ENCODE measurements around the gene SLC29A1.
"Not testable (repeated sequence)": the region's sequence is repeated elsewhere in the genome, so short reads cannot be mapped to it uniquely, and the experiment has no call there.

The SLC29A1 gene

GRCh38 chr6:44180406-44180805 lies 43.0 kb upstream of the SLC29A1 start:
- no peak for TF ChIP-seq Cebpa-rat (IDR thresholded peaks at IDR 0.05)
- H3K36me3 ChIP-seq = no peaks in the 10 kb centered on the region
- peaks cover 19 to 29% (median 25%) of the 10 kb centered on the region in 10 experiments for H3K4me1 ChIP-seq
- H3K9me3 ChIP-seq (replicated peaks in 1 of 11) = no peaks in the 10 kb centered on the region; a peak in 1 of 22 replicates
- H3K27ac ChIP-seq = no peak overlapping the region
- no peak overlapping the region for H3K9ac ChIP-seq
- peaks cover 0 to 22% (median 0%) of the 10 kb centered on the region in 11 experiments; a peak in 2 of 22 replicates for H4K20me1 ChIP-seq
- H3K4me2 ChIP-seq = no peak overlapping the region
- no peaks in the 10 kb centered on the region for H3K27me3 ChIP-seq
- no peak overlapping the region for H3K4me3 ChIP-seq

DNA sequence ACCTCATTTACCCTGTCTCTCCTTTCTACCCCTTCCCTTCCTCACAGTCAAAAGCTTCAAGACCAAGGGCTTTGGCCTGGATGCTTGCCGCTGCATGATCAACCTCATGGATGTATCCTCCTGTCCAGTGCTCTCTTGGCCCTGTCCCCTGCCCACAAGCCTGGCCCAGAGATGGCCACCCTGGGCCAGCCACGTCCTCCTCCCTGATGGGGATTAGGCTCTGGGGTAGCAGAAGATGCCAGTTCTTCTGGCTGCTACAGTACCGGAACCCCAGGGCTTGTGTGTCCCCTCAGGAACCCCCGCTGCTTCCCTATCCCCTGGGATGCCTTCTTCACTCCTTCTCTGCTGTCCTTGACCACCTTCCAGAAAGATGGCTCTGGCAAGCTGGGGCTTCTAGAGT lies 42.5 kb upstream of the SLC29A1 start:
- Histone ChIP-seq H3K4me2 (no peak overlapping the region), H4K20me1 (peaks cover 0 to 21% (median 0%) of the 10 kb centered on the region in 11 experiments; a peak in 2 of 22 replicates), H3K9ac (no peak overlapping the region), H3K27ac (no peak overlapping the region), H3K4me3 (no peak overlapping the region), H3K4me1 (peaks cover 21 to 27% (median 23%) of the 10 kb centered on the region in 10 experiments), H3K9me3 (replicated peaks in 1 of 11) (no peaks in the 10 kb centered on the region; a peak in 1 of 22 replicates), H3K27me3 (no peaks in the 10 kb centered on the region), H3K36me3 (no peaks in the 10 kb centered on the region)
- TF ChIP-seq Cebpa-rat (IDR thresholded peaks at IDR 0.05) = no peak

- peaks cover 0 to 14% (median 0%) of the 10 kb centered on the region in 11 experiments; a peak in 2 of 22 replicates for H4K20me1 ChIP-seq
- not testable (repeated sequence) for H3K9me3 ChIP-seq (replicated peaks in 1 of 11); H3K4me3 ChIP-seq; H3K36me3 ChIP-seq; H3K27ac ChIP-seq; H3K27me3 ChIP-seq; H3K4me2 ChIP-seq; H3K9ac ChIP-seq
- H3K4me1 ChIP-seq = peaks cover 14 to 24% (median 18%) of the 10 kb centered on the region in 10 experiments
Observed at GRCh38 chr6:44181784-44182183, 41.6 kb upstream of the SLC29A1 start.

GRCh38 chr6:44182911-44183390 lies 40.4 kb upstream of the SLC29A1 start:
- 0 out of 22 replicates have a peak, but pooled peaks cover 0 to 9% (median 0%) of the 10 kb centered on the region in 11 experiments for H4K20me1 ChIP-seq
- H3K27me3 ChIP-seq = no peaks in the 10 kb centered on the region
- H3K36me3 ChIP-seq = no peaks in the 10 kb centered on the region
- H3K9ac ChIP-seq = no peak overlapping the region
- no peak for TF ChIP-seq Cebpa-rat (IDR thresholded peaks at IDR 0.05)
- H3K9me3 ChIP-seq (replicated peaks in 1 of 11) = no peaks in the 10 kb centered on the region; a peak in 1 of 22 replicates
- H3K4me2 ChIP-seq = no peak overlapping the region
- peaks cover 2 to 12% (median 6%) of the 10 kb centered on the region in 10 experiments; a peak in 14 of 20 replicates for H3K4me1 ChIP-seq
- H3K27ac ChIP-seq = no peak overlapping the region
- no peak overlapping the region for H3K4me3 ChIP-seq

DNA sequence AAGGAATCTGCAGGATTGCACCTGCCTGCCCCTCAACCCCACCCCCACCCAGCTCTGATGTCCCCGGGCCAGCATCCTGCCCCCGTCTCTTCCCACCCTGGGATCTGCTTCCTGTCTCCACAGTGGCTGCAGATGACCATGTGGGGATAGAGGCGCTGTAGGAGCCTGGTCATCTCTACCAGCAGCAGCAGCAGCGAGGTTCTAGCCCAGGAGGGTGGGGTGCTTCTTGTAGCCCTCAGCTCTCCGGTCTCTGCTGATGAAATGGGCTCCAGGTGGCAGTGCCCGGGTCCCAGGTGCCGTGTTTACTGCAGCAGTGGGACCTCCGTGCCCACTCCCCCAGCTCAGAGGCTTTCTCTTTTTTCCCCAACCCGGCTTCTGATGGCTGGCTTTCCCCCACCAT lies 39.6 kb upstream of the SLC29A1 start:
- Histone ChIP-seq H3K27ac (no peak overlapping the region), H3K4me3 (no peak overlapping the region), H3K9me3 (replicated peaks in 1 of 11) (no peaks in the 10 kb centered on the region; a peak in 1 of 22 replicates), H3K9ac (no peak overlapping the region), H3K4me2 (no peak overlapping the region), H4K20me1 (0 out of 22 replicates have a peak, but pooled peaks cover 0 to 2% (median 0%) of the 10 kb centered on the region in 11 experiments), H3K27me3 (no peaks in the 10 kb centered on the region), H3K36me3 (no peaks in the 10 kb centered on the region), H3K4me1 (peaks cover 0 to 8% (median 5%) of the 10 kb centered on the region in 10 experiments; a peak in 10 of 20 replicates)
- TF ChIP-seq Cebpa-rat (IDR thresholded peaks at IDR 0.05) = no peak

- not testable (repeated sequence) for H3K27ac ChIP-seq; H3K4me2 ChIP-seq; H3K36me3 ChIP-seq; H3K9ac ChIP-seq; H3K9me3 ChIP-seq (replicated peaks in 1 of 11); H4K20me1 ChIP-seq; H3K4me3 ChIP-seq; H3K27me3 ChIP-seq
- peaks cover 0 to 22% (median 6%) of the 10 kb centered on the region in 10 experiments; a peak in 11 of 20 replicates for H3K4me1 ChIP-seq
Observed at GRCh38 chr6:44185356-44185755, 38.0 kb upstream of the SLC29A1 start.

DNA sequence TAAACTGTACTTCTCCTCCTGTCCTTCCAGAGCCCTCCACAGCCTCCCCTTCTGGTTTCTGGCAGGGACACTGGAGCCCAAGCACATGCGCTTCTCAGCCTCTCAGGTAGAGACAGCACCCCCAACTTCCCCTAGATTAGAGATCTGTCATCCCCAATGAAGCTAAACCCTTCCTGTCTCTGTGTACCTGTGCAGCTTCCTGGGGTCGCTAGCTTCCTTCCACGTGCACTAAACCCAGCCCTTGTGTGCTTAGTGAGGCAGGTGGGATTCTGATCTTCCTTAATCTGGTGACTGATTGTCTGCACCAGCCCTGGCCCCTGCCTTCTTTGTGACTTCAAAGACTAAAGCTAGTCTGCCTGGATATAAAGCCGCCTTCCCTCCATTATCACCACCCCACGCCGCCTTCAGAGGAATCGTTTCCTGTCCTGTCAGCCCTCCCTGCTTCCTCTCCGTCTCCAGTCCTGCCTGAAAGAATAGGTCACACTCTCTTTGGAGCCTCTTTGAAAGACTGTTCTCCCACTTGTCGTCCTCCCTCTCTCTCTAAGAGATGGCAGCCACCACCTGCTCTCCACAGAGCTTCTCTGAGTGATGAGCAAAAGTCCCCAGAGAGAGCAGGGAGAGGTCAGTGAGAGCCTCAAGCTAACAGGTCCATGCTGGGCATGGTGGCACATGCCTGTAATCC lies 37.3 kb upstream of the SLC29A1 start:
- peak overlapping the region in 1 of 11 experiments; percentile 7; a peak in 2 of 22 replicates for H3K9ac ChIP-seq
- no peak overlapping the region for H3K27ac ChIP-seq
- H4K20me1 ChIP-seq = no peaks in the 10 kb centered on the region
- H3K4me1 ChIP-seq = peaks cover 0 to 27% (median 6%) of the 10 kb centered on the region in 10 experiments; a peak in 11 of 20 replicates
- no peaks in the 10 kb centered on the region for H3K36me3 ChIP-seq
- TF ChIP-seq Cebpa-rat (IDR thresholded peaks at IDR 0.05) = no peak
- peak overlapping the region in 6 of 11 experiments; percentile 2 to 55 (median 27); a peak in 7 of 22 replicates for H3K4me2 ChIP-seq
- no peaks in the 10 kb centered on the region for H3K27me3 ChIP-seq
- H3K4me3 ChIP-seq = no peak overlapping the region
- no peaks in the 10 kb centered on the region; a peak in 1 of 22 replicates for H3K9me3 ChIP-seq (replicated peaks in 1 of 11)

DNA sequence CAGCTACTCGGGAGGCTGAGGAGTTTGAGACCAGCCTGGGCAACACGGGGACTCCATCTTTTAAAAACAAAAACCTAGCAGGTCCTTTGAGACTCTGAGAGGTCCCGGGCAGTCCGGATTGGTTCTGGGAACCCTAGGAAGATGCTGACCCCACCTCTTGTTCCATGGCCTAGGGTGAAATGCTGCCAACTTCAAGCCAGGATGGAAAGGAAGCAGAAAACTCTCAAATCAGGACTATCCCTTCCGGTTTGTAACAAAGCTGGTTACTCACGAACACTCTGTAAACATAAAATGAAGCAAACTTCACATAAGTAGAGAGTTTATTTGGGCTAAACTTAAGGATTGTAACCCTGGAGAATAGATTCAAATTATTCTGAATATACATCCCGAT lies 36.8 kb upstream of the SLC29A1 start:
- Histone ChIP-seq H3K4me1 (peaks cover 0 to 32% (median 6%) of the 10 kb centered on the region in 10 experiments; a peak in 11 of 20 replicates), H3K4me2 (no peak overlapping the region), H3K9ac (no peak overlapping the region), H4K20me1 (no peaks in the 10 kb centered on the region), H3K9me3 (replicated peaks in 1 of 11) (no peaks in the 10 kb centered on the region), H3K36me3 (no peaks in the 10 kb centered on the region), H3K27me3 (no peaks in the 10 kb centered on the region), H3K27ac (no peak overlapping the region), H3K4me3 (no peak overlapping the region)
- no peak for TF ChIP-seq Cebpa-rat (IDR thresholded peaks at IDR 0.05)

DNA sequence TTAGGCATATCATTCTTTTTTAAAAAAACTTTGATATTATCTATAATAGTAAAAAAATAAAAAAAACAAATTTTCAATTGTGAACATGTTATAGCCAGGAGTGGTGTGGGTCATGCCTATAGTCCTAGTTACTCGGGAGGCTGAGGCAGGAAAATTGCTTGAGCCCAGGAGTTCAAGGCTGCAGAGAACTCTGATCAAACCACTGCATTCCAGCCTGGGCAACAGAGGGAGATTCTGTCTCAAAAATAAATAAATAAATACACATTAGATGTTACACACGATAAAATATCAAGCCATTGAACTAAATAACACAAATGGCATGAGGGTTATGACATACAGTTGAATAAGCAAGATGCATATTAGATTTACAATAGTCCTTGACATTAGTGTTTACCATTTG lies 34.6 kb upstream of the SLC29A1 start:
- Histone ChIP-seq H3K9me3 (replicated peaks in 1 of 11) (no peaks in the 10 kb centered on the region), H3K4me2 (peak overlapping the region in 1 of 11 experiments; percentile 45; a peak in 1 of 22 replicates), H4K20me1 (no peaks in the 10 kb centered on the region), H3K27ac (no peak overlapping the region), H3K4me3 (no peak overlapping the region), H3K9ac (no peak overlapping the region), H3K4me1 (peaks cover 0 to 44% (median 12%) of the 10 kb centered on the region in 10 experiments; a peak in 13 of 20 replicates), H3K27me3 (no peaks in the 10 kb centered on the region), H3K36me3 (no peaks in the 10 kb centered on the region)
- no peak for TF ChIP-seq Cebpa-rat (IDR thresholded peaks at IDR 0.05)

All from BLaER1 treated with 17β-estradiol and CSF1 and Interleukin-3, amounts not matched to agents 10 nM and 100 nM (cell line).